DMS 273 (cell line): ENCODE results near the gene RAB7A.

Source experiments
- DNase-seq: peaks from one replicate; lab custom pipeline; 2025; ENCODE audit not compliant: unreplicated experiment; lab: John Stamatoyannopoulos, UW

RAB7A gene

GRCh38 chr3:128848936-128849335, 123.0 kb downstream of the RAB7A start:
- no peak for DNase-seq

DNA sequence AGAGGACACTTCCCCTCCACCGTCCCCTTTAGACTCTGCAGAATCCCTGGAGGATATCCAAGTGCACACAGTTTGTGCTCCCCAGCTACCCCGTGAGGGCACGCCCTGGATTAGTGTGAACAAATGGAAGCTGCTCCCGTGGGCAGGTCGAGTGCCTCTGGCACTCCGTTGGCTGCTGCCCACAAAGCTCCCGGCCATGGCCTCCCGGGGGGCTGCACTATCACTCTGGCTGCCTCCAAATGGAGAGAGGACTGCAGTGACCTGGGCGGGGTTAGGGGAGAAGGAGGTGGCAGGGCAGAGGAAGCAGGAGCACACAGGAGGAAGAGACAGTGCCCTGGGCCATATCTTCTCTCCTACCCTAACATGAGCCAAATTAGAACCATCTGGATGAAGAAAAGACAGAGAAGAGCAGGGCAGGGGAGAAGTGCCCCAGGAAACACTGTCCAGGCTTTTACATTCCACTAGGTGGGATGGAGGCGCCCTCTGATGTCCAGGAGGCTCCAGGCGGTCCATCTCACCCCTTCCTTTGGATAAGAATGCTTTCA, 124.0 kb downstream of the RAB7A start:
- peak; percentile 28 for DNase-seq

DNA sequence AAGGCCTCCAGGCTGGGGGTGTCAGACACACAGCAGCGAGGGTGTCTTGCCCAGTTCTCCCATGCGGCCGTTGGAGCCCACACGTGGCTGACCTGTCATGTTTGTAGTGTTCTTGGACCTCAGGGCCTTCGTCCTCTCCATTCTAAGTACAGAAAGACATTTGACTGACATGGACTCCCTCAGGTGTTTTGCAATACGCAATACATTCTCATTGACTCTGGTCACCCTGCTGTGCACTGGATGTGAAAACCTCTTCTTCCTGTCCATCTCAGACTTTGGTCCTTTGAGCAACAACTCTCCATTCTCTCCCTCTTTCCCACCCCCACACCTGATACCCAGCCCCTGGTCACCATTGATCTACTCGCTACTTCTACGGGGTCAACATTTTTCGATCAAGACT, 124.6 kb downstream of the RAB7A start:
- no peak for DNase-seq

DNA sequence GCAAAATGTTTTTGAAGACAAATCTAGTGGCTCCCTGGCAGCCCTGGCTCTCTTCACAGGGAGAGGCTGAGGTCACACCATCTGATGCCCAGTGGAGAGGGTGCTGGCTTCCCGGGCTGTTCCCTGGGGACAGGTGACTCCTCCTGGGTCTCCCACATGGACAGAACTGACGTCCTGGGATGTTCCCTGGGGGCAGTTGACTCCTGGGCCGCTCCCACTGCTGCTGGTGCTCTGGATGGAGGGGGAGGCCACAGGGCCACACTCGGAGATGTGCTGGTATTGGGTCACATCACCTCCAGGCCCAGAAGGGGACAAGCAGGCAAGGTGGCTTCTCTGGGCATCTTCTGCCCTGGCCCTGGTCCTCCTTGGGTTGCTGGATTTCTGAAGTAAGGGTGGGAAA, 125.6 kb downstream of the RAB7A start:
- DNase-seq, result no peak

- no peak for DNase-seq
These were observed 127.8 kb downstream of the RAB7A start for GRCh38 chr3:128853826-128854225.

GRCh38 chr3:128854475-128854874, 128.5 kb downstream of the RAB7A start:
- no peak for DNase-seq

DNA sequence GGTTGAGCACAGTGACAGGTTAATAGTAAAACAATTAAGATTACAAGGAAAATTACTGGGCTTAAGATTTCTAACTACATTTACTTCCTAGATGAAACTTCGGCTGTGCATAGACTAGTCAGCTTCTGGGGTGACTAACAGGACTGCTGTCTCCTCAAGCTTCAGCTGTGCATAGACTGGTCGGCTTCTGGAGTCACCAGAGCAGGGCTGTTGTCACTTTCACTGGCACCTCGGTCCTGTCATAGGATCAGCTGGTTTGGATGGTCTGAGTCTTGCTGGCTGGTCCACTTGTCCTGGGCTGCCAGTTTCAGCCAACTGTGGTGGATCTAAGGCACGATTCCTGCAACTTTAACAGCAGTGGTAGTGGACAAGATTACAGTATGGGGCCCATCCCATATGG, 129.6 kb downstream of the RAB7A start:
- DNase-seq, result no peak

- no peak for DNase-seq
These were observed 132.2 kb downstream of the RAB7A start for GRCh38 chr3:128858167-128858566.

DNA sequence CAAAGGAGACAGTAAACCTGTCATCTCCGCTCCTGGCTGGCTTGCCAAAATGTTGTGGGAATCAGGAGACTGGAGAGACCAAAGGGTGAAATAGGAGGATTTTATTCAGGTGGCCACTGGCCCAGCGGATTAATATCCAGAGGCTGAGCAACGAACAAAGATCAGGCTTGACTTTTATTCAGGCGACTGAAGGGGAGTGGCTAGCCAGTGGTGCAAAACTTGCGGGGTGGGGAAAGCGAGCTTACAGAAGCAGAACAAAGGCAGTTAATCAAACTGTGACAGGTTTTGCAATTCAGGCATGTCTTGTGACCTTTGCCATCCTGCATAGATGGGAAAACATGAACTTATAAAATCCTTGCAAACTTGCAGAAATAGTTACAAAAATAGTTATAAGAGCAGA, 133.6 kb downstream of the RAB7A start:
- peak; percentile 59 for DNase-seq

DNA sequence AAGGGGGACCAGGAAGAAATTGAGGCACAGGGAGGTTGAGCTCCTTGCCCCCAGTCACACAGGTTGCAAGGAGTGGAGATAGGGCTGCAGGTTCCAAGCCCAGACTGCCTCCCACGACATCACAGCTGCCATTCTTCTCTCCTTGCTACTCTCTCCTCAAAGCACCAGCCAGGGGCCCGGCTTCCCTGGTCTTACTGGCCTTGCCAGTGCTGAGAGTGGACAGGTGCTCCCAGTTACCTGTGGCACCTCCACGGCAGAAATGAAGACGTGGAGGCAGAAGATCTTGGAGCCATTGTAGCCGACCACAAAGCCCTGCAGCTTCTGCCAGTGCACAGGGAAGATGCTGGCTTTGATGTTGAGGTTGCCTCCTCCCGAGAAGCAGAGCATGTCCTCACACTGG, 135.5 kb downstream of the RAB7A start:
- DNase-seq, result no peak

DNA sequence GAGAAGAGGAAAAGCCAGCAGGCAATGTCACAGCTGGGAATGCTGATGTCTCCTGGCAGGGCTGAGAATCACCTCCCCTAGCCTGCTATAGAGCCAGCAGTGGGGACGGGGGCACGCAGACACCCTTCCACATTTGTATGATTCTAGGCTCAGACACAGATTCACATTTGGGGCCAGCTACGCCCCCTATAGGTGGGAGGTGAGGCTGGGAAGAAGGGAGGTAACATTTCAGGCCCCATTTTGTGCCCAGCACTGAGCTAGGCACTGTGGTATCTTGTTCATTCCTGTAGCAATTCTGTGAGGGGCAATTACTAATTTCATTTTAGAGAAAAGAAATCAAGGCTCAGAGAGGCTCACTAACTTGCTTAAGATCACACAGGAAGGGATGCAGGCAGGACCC, 137.6 kb downstream of the RAB7A start:
- DNase-seq, result peak; percentile 52
